ENCODE data around the gene HSDL1. TPM values are rescaled to one million over a fixed set of nuclear protein-coding genes. Genes with fewer than 3 reads are reported as not detected.

HSDL1 gene
- total and polyA plus RNA-seq, 2 of the 8 experiments (the other 6 are each of a cell fraction or from before 2014, with no cell fraction given) = 25.0 to 55.7 TPM

DNA sequence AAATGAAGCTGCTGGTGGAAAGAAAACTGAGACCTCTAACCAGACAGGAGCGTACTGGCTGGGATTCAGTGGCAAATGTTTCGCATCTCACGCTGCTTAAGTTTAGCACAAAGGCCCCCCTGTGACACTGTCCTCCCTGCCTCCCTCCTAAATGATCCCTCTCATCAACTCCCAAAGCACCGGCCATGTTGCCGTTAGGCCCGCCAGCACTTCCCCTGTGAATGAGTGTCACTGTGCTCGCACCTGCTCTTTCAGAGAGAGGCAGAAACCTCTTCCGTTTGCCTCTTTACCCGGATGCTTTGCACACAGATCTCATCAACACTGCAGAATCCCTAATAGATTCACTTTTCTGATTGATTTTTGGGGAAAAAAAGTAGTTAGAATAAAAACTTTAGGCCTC is 54.8 kb downstream of the HSDL1 start:
- no peak overlapping the region for H3K14ac ChIP-seq (ENCODE audit: insufficient read length)
- no peak overlapping the region for H3K23ac ChIP-seq (ENCODE audit: insufficient read length)
- ChIA-PET POLR2A (ENCODE audit: partially characterized antibody) (no interaction called here), CTCF (ENCODE audit: partially characterized antibody) (interaction anchor here (1.5 to 10.5 kb wide), 3 partner anchors 25 to 134 kb away, joined by 3 to 93 read pairs (median 10); no protein-coding TSS in a partner anchor)
- no peak overlapping the region for H3K56ac ChIP-seq (replicated peaks; ENCODE audit: insufficient read length, low read depth, low read length)
- no peak overlapping the region for H2BK20ac ChIP-seq (ENCODE audit: low read length)
- H3K4ac ChIP-seq (replicated peaks; ENCODE audit: insufficient read length, low read depth, low read length) = no peak overlapping the region
- no peak for FAIRE-seq
- H3K79me1 ChIP-seq (ENCODE audit: low read depth, low read length) = no peaks in the 10 kb centered on the region; the same call in 1 of the 2 replicates
- H3K4me3 ChIP-seq (ENCODE audit: extremely low read depth in 1 of 4, insufficient read depth in 2 of 4, low read depth in 3 of 4, low read length in 4 of 4) = no peak overlapping the region
- no peak overlapping the region for H2BK15ac ChIP-seq (ENCODE audit: low read length)
- H3K27ac ChIP-seq (ENCODE audit: low read depth, low read length) = no peak overlapping the region
- WGBS, 2 experiments (ENCODE audit: extremely low coverage in 1 of 2, insufficient coverage in 1 of 2, insufficient read length in 1 of 2, insufficient replicate concordance in 2 of 2, low coverage in 1 of 2, low lambda C conversion rate in 2 of 2, missing lambda C conversion rate in 1 of 2) = 96% methylated on average over 9 of the region's 9 CpGs; no CpG with 5 or more reads in 1 of the 2 experiments
- no peak overlapping the region for H3K9ac ChIP-seq (replicated peaks in 1 of 4; ENCODE audit: extremely low read depth in 1 of 4, low read depth in 3 of 4, low read length in 3 of 4)
- H3K36me3 ChIP-seq (ENCODE audit: control insufficient read depth in 2 of 4, insufficient read depth in 4 of 4, low read length in 3 of 4) = peaks cover 20 to 83% (median 59%) of the 10 kb centered on the region in 4 experiments
- no peaks in the 10 kb centered on the region for H3K23me2 ChIP-seq (ENCODE audit: low read depth, low read length)
- peaks cover 0 to 10% of the 10 kb centered on the region in 2 experiments for H4K20me1 ChIP-seq (replicated peaks in 1 of 2; ENCODE audit: control insufficient read depth in 1 of 2, insufficient read depth in 2 of 2, low read length in 2 of 2)
- no peak overlapping the region for H2AK5ac ChIP-seq (ENCODE audit: low read depth, low read length)
- H3K4me1 ChIP-seq (replicated peaks in 1 of 4; ENCODE audit: control insufficient read depth in 3 of 4, insufficient read depth in 4 of 4, low read length in 3 of 4) = no peaks in the 10 kb centered on the region
- H3K18ac ChIP-seq (ENCODE audit: extremely low read depth, low read length) = no peak overlapping the region
- H2BK5ac ChIP-seq (ENCODE audit: low read depth, low read length) = no peak overlapping the region
- H3K27me3 ChIP-seq (replicated peaks in 1 of 4; ENCODE audit: control insufficient read depth in 3 of 4, extremely low read depth in 1 of 4, insufficient read depth in 3 of 4, low read length in 3 of 4) = no peaks in the 10 kb centered on the region
- no peak for DNase-seq (ENCODE audit: low read depth in 1 of 2, low spot score in 2 of 2)
- no peak overlapping the region for H2AFZ ChIP-seq (ENCODE audit: low read length)
- no peaks in the 10 kb centered on the region for H3K79me2 ChIP-seq (ENCODE audit: control insufficient read depth in 1 of 2, insufficient read depth in 2 of 2, low read length in 2 of 2)
- H4K8ac ChIP-seq (ENCODE audit: extremely low read depth, insufficient read depth, low read length) = no peak overlapping the region
- H3K4me2 ChIP-seq (ENCODE audit: insufficient read depth in 1 of 2, low read depth in 2 of 2, low read length in 2 of 2) = no peak overlapping the region
- H4K5ac ChIP-seq (ENCODE audit: insufficient read length, low read depth, low read length) = no peak overlapping the region
- no peak overlapping the region for H4K91ac ChIP-seq (replicated peaks; ENCODE audit: insufficient read length, low read length)
- no peaks in the 10 kb centered on the region for H3K9me3 ChIP-seq (ENCODE audit: insufficient read depth in 2 of 2, low read depth in 1 of 2, low read length in 1 of 2)
- no peak overlapping the region for H2BK12ac ChIP-seq (ENCODE audit: low read depth, low read length)
- no peak for TF ChIP-seq TAF7 (optimal IDR thresholded peaks at IDR 0.05; ENCODE audit: borderline replicate concordance, low read depth, low read length)
- TF ChIP-seq RBBP5 (IDR thresholded peaks at IDR 0.05; ENCODE audit: borderline replicate concordance, low read depth, low read length) = no peak
- TF ChIP-seq POLR2A (IDR thresholded peaks at IDR 0.05; ENCODE audit: control extremely low read depth in 1 of 2, low read depth in 2 of 2, low read length in 2 of 2) = no peak
- TF ChIP-seq KDM5A (IDR thresholded peaks at IDR 0.05; ENCODE audit: low read length) = no peak
- no peak for TF ChIP-seq RXRA (IDR thresholded peaks at IDR 0.05; ENCODE audit: insufficient read depth, low read depth, low read length)
- TF ChIP-seq BRCA1 (IDR thresholded peaks at IDR 0.05; ENCODE audit: low read depth, low read length) = no peak
- TF ChIP-seq CEBPB (IDR thresholded peaks at IDR 0.05; ENCODE audit: low read depth, low read length) = no peak
- TF ChIP-seq POU5F1 (IDR thresholded peaks at IDR 0.05; ENCODE audit: low read depth, low read length) = no peak
- TF ChIP-seq ZNF274 (IDR thresholded peaks at IDR 0.05; ENCODE audit: borderline replicate concordance, extremely low read depth, low read length) = no peak
- no peak for TF ChIP-seq SP4 (IDR thresholded peaks at IDR 0.05; ENCODE audit: low read length)
- TF ChIP-seq BACH1 (IDR thresholded peaks at IDR 0.05; ENCODE audit: low read length) = no peak
- TF ChIP-seq KDM1A (IDR thresholded peaks at IDR 0.05; ENCODE audit: borderline replicate concordance, low read length) = no peak
- H2BK120ac ChIP-seq (replicated peaks; ENCODE audit: low read depth, low read length) = no peak overlapping the region
